Tibial nerve (tissue), 4 donors: ENCODE results near the gene TMEM218.

Source experiments
- EP300 ChIP-seq, 2 donors: sonication (generic); formaldehyde crosslinking; IDR thresholded peaks; one replicate each; pipeline ENCODE4 v1.6.1; 2017; ENCODE audit warnings: antibody characterized with exemption in 2 of 2, mild to moderate bottlenecking in 1 of 2
- POLR2A ChIP-seq, 2 donors: fragments of 450-650 bp; IDR thresholded peaks; one replicate each; pipeline ENCODE4 v1.6.1; 2017; ENCODE audit warnings: antibody characterized with exemption in 2 of 2, mild to moderate bottlenecking in 2 of 2, moderate library complexity in 2 of 2
- TF ChIP-seq, protein P1 (sequence below), 5 experiments: fragments of 200-600 bp in 3 of 5; fragments of 450-650 bp in 2 of 5; sonication (generic) in 3 of 5; IDR thresholded peaks; one replicate each; pipeline ENCODE4 v1.5.1; 2016 to 2019; ENCODE audit warnings: antibody characterized with exemption in 5 of 5, mild to moderate bottlenecking in 3 of 5, moderate library complexity in 2 of 5

DNA sequence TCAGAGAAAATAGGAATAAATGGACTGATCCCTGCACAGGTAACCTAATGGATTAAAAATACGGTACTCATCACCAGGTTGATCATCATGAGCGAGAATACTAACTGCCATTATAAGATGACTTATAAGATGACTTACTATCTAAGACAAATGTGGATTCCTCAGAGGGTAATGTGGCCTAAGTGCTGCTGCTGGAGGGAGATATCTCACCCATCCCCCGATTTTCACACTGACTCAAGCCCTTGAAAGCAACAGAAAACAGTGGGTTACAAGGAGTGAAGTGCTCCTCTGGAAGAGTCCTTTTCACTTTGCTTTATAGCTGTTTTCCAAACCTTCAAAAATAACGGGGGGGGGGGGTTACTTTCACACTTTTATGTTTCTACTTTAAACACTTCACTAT lies 920 bp downstream of the TMEM218 start:
- TF ChIP-seq, protein P1, sequence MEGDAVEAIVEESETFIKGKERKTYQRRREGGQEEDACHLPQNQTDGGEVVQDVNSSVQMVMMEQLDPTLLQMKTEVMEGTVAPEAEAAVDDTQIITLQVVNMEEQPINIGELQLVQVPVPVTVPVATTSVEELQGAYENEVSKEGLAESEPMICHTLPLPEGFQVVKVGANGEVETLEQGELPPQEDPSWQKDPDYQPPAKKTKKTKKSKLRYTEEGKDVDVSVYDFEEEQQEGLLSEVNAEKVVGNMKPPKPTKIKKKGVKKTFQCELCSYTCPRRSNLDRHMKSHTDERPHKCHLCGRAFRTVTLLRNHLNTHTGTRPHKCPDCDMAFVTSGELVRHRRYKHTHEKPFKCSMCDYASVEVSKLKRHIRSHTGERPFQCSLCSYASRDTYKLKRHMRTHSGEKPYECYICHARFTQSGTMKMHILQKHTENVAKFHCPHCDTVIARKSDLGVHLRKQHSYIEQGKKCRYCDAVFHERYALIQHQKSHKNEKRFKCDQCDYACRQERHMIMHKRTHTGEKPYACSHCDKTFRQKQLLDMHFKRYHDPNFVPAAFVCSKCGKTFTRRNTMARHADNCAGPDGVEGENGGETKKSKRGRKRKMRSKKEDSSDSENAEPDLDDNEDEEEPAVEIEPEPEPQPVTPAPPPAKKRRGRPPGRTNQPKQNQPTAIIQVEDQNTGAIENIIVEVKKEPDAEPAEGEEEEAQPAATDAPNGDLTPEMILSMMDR (IDR thresholded peaks at IDR 0.05) = no peak
- TF ChIP-seq EP300 (IDR thresholded peaks at IDR 0.05) (no peak), POLR2A (IDR thresholded peaks at IDR 0.05) (no peak)
